GM04504 (cell line): ENCODE results near the gene MAML2.

ENCODE experiments used
- DNase-seq: peaks from one replicate; pipeline ENCODE4 v3.0.0-alpha.2; 2012; ENCODE audit warnings: low read depth

The MAML2 gene

GRCh38 chr11:96098511-96099241 lies 244.3 kb downstream of the MAML2 start:
- DNase-seq = no peak

DNA sequence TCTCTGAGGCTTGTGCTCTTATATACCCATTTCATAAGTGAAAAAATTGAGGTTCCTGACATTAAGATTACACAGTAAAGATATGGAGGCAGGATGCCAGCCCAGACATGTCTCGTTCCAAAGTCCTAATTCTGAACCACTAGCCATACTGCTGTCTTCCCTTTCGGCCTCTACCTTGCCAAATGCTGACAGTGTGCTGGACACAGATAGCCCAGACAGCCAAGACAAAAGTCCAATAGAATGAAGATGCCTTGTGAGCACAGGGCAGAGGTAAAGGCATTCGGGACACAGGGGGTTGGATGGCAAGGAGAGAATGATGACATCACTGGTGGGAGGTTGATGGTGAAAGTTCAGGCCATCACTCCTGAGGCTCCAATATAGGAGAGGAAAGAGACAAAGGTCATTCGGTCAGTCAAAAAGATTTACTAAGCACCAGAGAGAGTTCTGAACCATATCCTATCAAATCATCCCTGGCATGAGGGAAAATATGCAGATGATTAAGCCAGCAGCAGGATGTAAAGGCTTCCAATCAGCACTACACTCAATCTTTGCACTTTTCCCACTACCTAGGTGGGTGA lies 245.1 kb downstream of the MAML2 start:
- DNase-seq = no peak

DNA sequence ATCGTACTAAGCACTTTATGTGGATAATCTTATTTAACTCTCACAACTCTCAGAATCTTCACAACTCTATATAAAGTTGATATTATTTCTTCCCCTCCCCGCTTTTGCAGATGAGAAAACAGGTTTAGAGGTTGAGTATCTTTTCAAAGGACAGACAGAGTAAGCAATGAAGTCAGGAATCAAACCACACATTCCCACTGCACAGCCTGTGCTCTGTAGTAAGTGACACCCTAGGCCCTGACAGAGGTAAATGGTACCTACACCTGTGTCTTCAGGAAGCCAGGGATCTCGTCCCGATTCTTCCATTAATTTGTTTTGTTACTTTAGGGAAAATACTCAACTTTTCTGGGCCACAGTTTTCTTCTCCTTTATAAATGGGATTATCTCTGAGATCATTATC lies 246.6 kb downstream of the MAML2 start:
- DNase-seq = no peak

DNA sequence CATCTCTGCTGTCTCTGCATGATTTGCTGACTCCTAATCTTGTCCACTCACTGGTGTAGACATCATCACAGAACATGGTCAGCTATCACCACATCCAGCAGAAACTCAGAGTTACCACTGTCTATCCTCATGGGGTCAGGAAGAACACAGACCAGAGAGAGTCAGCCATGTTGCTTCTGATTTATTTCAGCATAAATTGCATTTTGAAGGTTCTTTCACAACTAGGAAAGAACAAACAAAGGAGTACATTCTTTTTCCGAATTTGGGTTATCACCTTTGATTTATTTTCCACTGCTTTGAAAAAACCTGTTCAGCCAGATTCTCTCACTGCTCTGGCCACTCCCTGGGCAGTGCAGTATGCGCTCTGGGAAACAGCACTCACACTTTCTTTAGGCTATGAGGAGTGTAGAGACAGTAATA lies 247.1 kb downstream of the MAML2 start:
- no peak for DNase-seq

- DNase-seq = no peak
Measured at GRCh38 chr11:96094156-96094555, 248.8 kb downstream of the MAML2 start.

DNA sequence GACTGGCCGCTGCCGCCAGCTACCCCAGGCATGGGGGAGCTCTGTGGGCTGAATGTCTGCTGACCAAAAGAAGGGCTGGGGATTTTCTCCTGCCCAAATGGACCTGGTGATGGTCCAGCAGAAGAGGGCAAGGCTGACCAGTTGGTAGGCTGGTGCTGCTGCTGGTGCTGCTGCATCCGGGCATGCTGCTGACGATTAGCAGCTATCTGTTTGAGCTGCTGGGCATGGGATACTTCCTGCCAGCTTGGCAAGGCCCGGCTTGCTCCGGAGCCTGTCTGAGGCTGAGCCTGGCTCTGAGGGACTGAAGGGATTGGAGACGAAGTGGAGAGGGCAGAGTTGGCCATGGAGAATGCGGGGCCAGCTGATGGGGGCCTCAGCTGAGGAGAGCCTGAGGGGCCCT lies 250.5 kb downstream of the MAML2 start:
- DNase-seq = no peak

GRCh38 chr11:96091476-96091875 lies 251.5 kb downstream of the MAML2 start:
- no peak for DNase-seq

GRCh38 chr11:96090711-96091110 lies 252.3 kb downstream of the MAML2 start:
- peak; percentile 59 for DNase-seq

DNA sequence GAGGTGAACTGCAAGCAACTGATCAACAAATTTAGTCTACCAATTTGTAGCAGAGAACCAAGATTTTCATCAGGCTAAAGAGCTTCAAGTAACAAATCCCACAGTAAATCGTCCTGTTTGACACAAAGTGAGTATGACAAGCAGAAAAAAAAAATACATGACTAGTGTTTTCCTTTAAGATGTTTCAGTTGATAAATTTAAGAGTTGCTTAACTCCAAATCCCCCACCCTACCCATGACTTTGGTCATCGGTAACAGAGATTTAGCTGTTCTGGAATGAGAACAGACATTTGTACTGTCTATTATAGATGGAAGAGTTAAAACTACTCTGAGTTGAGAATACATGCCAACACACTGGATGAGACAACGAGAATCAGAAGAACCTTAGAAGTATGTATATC lies 254.1 kb downstream of the MAML2 start:
- no peak for DNase-seq

DNA sequence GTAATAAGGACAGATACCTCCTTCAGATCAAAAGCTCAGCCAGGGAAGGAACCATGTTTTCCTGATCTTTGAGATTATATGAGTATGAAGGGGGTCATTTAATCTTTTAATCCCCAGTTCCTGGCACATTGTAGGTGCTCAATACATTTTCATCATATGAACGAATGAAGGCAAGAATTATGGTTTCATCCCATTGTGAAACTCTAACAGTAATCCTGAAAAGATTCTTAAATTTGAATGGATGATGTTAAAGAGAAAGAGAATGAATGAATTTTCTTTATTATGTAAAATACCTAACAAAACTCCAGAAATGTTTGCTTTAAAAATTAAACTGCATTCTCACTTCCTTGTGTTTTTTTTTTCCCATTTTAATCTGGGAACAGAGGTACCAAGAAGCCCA lies 256.9 kb downstream of the MAML2 start:
- no peak for DNase-seq

DNA sequence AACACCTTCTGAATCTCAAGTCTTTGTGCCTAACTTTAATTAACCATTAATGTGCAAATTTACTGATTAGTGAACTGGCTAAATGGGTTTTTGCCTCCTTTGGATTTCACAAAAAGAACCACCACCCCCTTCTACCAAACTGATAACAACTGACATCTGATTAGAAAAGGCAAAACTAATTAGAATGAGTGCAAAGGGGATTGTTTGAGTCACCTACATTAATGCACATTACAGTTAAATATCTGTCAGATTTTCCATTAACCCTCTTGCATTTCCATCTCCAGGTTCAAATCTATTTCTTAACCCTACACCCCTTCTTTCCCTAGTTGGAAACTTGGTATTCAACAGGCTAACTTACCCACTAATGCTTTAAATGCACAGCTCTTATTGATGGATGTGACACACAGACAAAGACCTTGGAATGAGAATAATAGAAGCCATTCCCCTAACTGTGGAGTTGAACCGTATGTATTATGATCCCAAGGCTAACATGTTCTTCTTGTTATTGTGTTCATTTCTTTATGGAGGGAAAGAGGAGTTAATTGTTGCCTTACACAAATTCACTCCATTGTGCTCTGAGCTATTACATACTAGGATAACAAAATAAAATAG lies 257.6 kb downstream of the MAML2 start:
- no peak for DNase-seq

GRCh38 chr11:96084610-96085318 lies 258.2 kb downstream of the MAML2 start:
- no peak for DNase-seq

GRCh38 chr11:96082936-96083335 lies 260.1 kb downstream of the MAML2 start:
- DNase-seq = no peak

GRCh38 chr11:96082002-96082899 lies 260.7 kb downstream of the MAML2 start:
- no peak for DNase-seq

- DNase-seq = no peak
Measured at GRCh38 chr11:96081561-96081960, 261.4 kb downstream of the MAML2 start.

GRCh38 chr11:96079691-96080090 lies 263.3 kb downstream of the MAML2 start:
- DNase-seq = no peak

GRCh38 chr11:96075532-96075959 lies 267.4 kb downstream of the MAML2 start:
- no peak for DNase-seq

DNA sequence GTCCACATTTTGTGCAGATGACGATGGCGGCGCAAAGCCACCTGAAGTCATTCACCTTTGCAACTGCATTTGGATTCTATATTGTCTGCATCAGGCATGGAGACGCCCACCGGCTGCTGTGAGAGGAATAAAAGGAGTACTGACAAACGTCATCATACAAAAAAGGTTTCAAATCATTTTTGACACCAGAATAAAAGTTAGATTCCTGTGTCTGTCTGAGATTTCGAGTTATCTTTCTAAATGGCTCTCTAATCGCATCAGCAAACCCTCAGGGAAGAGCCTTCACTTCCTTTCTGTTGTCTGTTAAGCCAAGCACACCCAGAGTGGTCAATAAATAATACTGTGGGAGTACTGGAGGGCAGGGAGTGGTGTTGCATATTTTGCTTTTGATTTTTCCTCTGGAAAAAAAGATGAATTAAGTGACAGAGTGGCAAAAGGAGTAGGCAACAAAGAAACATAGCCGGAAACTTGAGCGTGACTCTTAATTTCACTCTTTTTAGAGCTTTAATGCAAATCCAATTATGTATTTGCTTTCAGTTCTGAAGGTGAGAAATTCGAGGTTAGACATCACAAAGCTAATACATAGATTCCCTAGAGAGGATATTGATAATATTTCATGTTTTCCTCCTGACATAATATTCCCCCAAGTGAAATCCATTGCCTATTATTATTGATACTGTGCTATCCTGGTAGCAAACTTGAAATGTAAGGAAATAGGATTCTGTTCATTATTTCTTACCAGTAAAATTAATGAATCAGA lies 268.3 kb downstream of the MAML2 start:
- DNase-seq = no peak

GRCh38 chr11:96073536-96073935 lies 269.5 kb downstream of the MAML2 start:
- no peak for DNase-seq

- DNase-seq = no peak
Measured at GRCh38 chr11:96072592-96072991, 270.4 kb downstream of the MAML2 start.

- no peak for DNase-seq
Measured at GRCh38 chr11:96070453-96070852, 272.5 kb downstream of the MAML2 start.
